BE2C (cell line): ENCODE measurements around the gene SHLD2.

ENCODE experiments used
- DNase-seq: peaks from one replicate; pipeline ENCODE4 v3.0.0-alpha.2; 2020
- H3K27me3 ChIP-seq: fragments of 250-450 bp; sonication (Bioruptor Pico); 2 replicates; pipeline ENCODE4 v1.5.1; 2020; ENCODE audit warnings: mild to moderate bottlenecking
- H3K36me3 ChIP-seq: fragments of 250-450 bp; sonication (Bioruptor Pico); 2 replicates; pipeline ENCODE4 v1.5.1; 2020; ENCODE audit warnings: mild to moderate bottlenecking
- H3K4me1 ChIP-seq: fragments of 250-450 bp; sonication (Bioruptor Pico); 2 replicates; pipeline ENCODE4 v1.5.1; 2020
- H3K4me3 ChIP-seq: 2 replicates; pipeline ENCODE4 v1.5.1; 2011; ENCODE audit warnings: low read depth, low read length
- H3K9me3 ChIP-seq: fragments of 250-450 bp; sonication (Bioruptor Pico); 2 replicates; pipeline ENCODE4 v1.5.1; 2020
- TF ChIP-seq, protein P1 (sequence below): IDR thresholded peaks from 2 replicates; pipeline ENCODE4 v1.5.1; 2012; ENCODE audit warnings: mild to moderate bottlenecking, low read depth, low read length

Gene SHLD2

DNA sequence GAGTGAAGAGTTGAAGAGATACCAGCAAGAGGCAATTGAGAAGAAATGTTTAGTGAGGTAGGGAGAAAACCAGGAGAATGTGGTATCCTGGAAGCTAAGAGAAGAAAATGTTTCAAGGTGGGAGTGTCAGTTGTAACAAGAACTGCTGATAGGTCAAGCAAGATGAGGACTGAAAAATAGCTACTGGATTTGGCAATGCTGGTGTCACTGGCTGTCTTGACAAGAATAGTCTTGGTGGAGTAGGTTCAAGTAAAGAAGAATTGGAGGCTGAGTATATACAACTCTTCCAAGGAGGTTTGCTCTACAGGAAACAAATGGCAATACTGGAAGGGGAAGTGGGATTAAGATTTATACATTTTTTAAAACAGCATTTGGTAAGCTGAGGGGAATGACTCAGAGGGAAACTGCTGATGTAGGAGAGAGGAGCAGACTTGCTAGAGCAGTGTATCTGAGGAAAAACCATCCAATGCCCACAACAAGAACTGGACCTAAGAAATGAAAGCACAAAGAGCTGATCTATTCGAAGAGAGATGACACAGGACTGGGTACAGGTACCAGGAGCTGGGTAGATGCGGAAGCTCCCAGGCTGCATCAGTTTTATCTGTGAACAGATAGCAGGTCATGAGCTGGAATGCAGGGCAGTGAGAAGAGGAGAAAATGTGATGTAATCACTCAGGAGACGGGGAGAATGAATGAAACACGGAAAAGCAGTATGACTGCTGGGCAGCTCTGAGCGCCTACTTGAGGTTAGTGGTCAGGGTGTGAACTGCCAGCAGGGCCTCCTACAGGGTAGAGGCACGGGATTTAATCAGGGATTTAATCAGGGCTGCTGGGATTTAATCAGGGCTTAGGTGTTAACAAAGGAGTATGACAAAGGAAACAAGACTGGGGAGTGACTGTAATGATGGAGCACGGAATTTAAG, 40.4 kb upstream of the SHLD2 start:
- no peak for DNase-seq
- no peaks in the 10 kb centered on the region for H3K9me3 ChIP-seq

GRCh38 chr10:87058171-87058570, 36.8 kb upstream of the SHLD2 start:
- no peak for DNase-seq
- TF ChIP-seq, protein P1, sequence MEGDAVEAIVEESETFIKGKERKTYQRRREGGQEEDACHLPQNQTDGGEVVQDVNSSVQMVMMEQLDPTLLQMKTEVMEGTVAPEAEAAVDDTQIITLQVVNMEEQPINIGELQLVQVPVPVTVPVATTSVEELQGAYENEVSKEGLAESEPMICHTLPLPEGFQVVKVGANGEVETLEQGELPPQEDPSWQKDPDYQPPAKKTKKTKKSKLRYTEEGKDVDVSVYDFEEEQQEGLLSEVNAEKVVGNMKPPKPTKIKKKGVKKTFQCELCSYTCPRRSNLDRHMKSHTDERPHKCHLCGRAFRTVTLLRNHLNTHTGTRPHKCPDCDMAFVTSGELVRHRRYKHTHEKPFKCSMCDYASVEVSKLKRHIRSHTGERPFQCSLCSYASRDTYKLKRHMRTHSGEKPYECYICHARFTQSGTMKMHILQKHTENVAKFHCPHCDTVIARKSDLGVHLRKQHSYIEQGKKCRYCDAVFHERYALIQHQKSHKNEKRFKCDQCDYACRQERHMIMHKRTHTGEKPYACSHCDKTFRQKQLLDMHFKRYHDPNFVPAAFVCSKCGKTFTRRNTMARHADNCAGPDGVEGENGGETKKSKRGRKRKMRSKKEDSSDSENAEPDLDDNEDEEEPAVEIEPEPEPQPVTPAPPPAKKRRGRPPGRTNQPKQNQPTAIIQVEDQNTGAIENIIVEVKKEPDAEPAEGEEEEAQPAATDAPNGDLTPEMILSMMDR = no peak
- H3K36me3 ChIP-seq = peaks cover 30% of the 10 kb centered on the region

More for the DNA sequence above, 40.4 kb upstream of the SHLD2 start:
- Histone ChIP-seq H3K4me3 (no peak overlapping the region), H3K4me1 (no peaks in the 10 kb centered on the region), H3K36me3 (peaks cover 23% of the 10 kb centered on the region), H3K27me3 (no peaks in the 10 kb centered on the region)
- TF ChIP-seq, protein P1 = no peak

DNA sequence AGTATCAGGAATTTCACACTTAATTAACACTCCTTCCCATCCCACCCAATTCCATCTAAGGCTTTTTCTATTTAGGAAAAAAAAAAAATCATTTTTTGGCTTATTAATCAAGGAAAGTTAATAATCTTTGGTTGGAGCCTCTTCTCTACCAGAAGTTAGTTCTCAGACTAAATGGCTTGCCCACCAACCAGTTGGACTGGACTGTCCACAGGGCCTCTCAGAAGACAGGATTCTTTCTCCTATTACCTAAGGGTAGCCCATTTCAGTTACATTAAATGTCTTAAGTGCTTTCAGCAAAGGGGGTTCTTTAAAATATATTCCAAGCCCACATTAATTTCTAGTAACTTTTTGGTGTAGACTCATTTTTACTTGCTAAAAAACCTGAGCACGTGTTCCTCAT, 35.6 kb upstream of the SHLD2 start:
- peaks cover 30% of the 10 kb centered on the region for H3K36me3 ChIP-seq
- TF ChIP-seq, protein P1 = no peak
- no peaks in the 10 kb centered on the region for H3K27me3 ChIP-seq
- no peaks in the 10 kb centered on the region for H3K4me1 ChIP-seq
- H3K9me3 ChIP-seq = no peaks in the 10 kb centered on the region
- DNase-seq = no peak
- no peak overlapping the region for H3K4me3 ChIP-seq

More at GRCh38 chr10:87058171-87058570, 36.8 kb upstream of the SHLD2 start:
- H3K9me3 ChIP-seq = no peaks in the 10 kb centered on the region
- H3K4me3 ChIP-seq = no peak overlapping the region
- no peaks in the 10 kb centered on the region for H3K27me3 ChIP-seq
- H3K4me1 ChIP-seq = no peaks in the 10 kb centered on the region

- H3K36me3 ChIP-seq = peaks cover 30% of the 10 kb centered on the region
- H3K9me3 ChIP-seq = no peaks in the 10 kb centered on the region
- H3K27me3 ChIP-seq = no peaks in the 10 kb centered on the region
- no peak overlapping the region for H3K4me3 ChIP-seq
- no peaks in the 10 kb centered on the region for H3K4me1 ChIP-seq
- DNase-seq = no peak
- TF ChIP-seq, protein P1 = no peak
Measured at GRCh38 chr10:87060280-87060928, 34.6 kb upstream of the SHLD2 start.

DNA sequence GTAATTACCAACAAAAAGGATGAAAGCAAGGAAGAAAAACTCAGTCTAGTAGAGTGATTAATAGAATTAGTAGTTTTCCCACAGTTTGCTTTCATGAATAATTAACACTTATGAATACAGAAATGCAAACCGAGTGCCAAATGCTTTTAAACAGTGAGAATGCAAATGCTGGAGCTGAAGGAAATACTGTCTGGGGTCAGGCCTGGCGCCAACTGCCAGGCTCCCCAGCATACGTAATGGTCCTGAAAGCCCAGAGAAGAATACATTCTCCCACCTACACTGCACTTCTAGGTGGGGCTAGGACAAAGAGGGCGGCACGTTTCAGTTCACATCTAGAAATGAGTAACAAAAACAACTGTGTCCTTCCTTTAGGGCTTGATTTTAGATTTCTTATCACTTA, 30.4 kb upstream of the SHLD2 start:
- Histone ChIP-seq H3K4me1 (no peaks in the 10 kb centered on the region), H3K36me3 (peaks cover 24% of the 10 kb centered on the region), H3K4me3 (no peak overlapping the region), H3K9me3 (no peaks in the 10 kb centered on the region), H3K27me3 (no peaks in the 10 kb centered on the region)
- DNase-seq = no peak
- TF ChIP-seq, protein P1 = no peak

- no peak overlapping the region for H3K4me3 ChIP-seq
- DNase-seq = no peak
- no peaks in the 10 kb centered on the region for H3K27me3 ChIP-seq
- H3K4me1 ChIP-seq = no peaks in the 10 kb centered on the region
- peaks cover 17% of the 10 kb centered on the region for H3K36me3 ChIP-seq
- H3K9me3 ChIP-seq = no peaks in the 10 kb centered on the region
- TF ChIP-seq, protein P1 = no peak
Measured at GRCh38 chr10:87066178-87066577, 28.8 kb upstream of the SHLD2 start.
